GM12892 (cell line): ENCODE results near the gene CARMIL1.
A peak's percentile ranks its signal among the peaks of the same experiment; 100 is the strongest.

Source experiments
- DNase-seq: peaks from one replicate; pipeline ENCODE4 v3.0.0; 2011; ENCODE audit not compliant: insufficient read length
- FAIRE-seq: peaks from 2 replicates; lab custom pipeline; 2011; peaks lifted over from hg19 to GRCh38; lab: Jason Lieb, UNC
- POLR2A ChIP-seq: IDR thresholded peaks from 2 replicates; pipeline ENCODE4 v1.6.1; 2011; ENCODE audit warnings: low read depth, low read length, control low read depth
- POLR2AphosphoS5 ChIP-seq: IDR thresholded peaks from 2 replicates; pipeline ENCODE4 v1.6.1; 2011; ENCODE audit warnings: low read depth, low read length, control low read depth
- TAF1 ChIP-seq: IDR thresholded peaks from 2 replicates; pipeline ENCODE4 v1.6.1; 2011; ENCODE audit warnings: low read depth, mild to moderate bottlenecking, control low read depth, low read length, borderline replicate concordance

CARMIL1 gene

DNA sequence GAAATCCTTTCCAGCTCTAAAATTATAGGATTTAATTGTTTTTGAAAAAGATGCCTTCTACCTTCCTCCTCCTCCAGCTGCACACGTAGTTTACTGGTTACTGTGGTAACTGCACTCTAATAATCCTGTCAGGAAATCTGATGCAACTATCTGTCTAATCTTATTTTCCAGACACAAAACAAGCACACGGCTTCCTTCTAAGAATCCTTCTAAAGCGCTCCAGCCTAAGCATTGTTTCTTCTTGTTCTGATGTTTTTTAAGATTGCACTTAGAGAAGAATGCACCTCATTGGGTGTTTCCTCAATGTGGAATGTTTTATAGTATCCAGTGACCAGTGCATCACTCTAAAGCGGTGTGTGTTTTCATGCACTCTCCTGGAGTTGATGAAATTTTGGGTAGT, 63.6 kb downstream of the CARMIL1 start:
- no peak for FAIRE-seq
- TF ChIP-seq POLR2AphosphoS5 (no peak), POLR2A (no peak), TAF1 (no peak)
- no peak for DNase-seq

DNA sequence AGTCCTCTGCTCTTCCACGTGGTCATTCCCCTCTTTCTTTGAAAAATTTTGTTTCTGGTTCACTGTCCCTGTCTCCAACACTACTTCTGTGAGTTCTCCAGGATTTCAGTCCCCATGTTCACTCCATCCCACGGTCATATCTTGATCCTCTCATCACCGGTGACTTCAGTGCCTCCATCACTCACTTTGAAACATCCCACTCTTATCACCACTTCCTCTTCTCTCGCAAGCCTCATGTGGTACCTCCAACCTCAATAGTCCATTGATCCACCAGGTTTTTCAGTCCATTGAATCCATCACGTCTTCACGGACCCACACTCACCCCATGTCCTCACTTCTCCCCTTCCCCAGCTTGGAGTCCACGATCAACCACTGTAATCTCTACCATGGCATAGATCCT, 64.8 kb downstream of the CARMIL1 start:
- DNase-seq: no peak
- TF ChIP-seq POLR2AphosphoS5: no peak
- TF ChIP-seq TAF1: no peak
- TF ChIP-seq POLR2A: no peak
- FAIRE-seq: no peak

DNA sequence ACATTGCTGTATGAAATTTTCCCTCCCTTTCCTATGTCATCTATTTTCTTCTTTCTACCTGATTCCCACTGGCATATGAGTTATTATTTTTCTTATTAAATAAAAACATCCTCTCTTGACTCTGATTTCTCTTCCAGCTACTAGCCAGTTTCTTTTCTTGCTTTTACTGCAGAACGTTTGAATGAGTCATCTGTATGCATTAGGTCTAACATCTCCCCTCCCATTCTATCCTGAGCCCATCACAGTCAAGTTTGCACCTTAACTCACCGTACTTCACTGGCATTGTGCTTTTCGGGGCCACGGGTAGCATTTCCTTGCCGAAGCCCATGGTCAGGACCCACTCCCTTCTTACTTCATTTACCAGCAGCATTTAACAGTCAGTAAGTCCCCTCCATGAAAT, 65.7 kb downstream of the CARMIL1 start:
- no peak for FAIRE-seq

DNA sequence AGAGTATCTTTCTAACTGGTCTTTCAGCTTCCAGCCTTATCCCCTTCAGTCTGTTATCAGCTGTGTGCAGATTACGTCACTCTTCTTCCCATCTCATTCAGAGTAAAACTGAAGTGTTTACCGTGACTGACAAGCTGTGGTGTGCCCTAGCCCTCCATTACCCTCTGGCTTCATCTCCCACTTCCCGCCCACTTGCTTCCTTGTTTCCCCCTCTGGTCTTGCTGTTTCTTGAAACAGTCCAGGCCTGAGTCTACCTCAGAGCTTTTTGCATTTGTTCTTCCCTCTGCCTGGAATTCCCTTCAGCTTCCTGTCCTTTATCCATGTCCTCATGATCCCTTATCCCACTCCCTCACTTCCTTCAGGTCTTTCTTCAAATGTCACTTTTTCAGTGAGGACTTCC, 66.9 kb downstream of the CARMIL1 start:
- DNase-seq: no peak
- FAIRE-seq: no peak
- no peak for TF ChIP-seq POLR2A
- no peak for TF ChIP-seq POLR2AphosphoS5
- TF ChIP-seq TAF1: no peak

More for the DNA sequence above, 65.7 kb downstream of the CARMIL1 start:
- no peak for TF ChIP-seq POLR2A
- TF ChIP-seq POLR2AphosphoS5: no peak
- no peak for TF ChIP-seq TAF1
- DNase-seq: no peak

DNA sequence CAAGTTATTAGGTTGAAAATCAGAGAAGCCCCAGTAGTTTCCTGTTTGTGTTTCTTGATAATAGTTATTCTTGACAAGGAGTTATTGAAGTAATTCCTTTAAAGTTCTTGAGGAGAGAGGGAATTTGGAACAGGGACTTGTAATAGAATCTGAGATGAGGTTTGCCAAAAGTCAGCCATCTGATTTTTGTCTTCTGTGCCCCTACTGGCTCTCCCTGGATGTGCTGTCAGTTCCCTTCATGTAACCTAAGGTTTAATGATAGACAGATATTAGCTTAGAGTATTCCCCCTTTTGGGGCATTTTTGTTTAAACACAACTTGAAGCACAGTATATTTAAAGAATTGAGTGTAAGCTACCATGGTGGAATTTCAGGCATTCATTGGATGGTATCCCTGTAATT, 71.4 kb downstream of the CARMIL1 start:
- DNase-seq (no peak), FAIRE-seq (no peak)
- TF ChIP-seq TAF1: no peak
- TF ChIP-seq POLR2A: no peak
- TF ChIP-seq POLR2AphosphoS5: no peak

DNA sequence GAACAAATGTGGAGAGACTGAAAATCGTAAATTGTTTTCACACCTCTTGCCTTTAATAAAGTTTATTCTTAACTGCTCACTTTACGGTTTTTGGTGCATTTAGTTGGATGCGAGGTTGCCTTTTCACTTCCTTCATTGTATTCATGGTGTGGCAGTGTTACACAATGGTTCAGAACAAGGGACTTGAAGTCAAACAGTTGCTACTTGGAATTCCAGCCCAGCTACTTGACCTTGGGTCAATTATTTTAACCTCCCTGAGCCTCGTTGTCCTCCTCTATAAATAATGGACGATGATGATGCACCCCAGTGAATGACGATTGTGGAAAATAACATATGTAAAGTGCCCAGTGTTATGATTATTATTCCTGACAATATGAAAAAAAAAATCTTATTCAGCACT, 72.3 kb downstream of the CARMIL1 start:
- FAIRE-seq (no peak), DNase-seq (no peak)

DNA sequence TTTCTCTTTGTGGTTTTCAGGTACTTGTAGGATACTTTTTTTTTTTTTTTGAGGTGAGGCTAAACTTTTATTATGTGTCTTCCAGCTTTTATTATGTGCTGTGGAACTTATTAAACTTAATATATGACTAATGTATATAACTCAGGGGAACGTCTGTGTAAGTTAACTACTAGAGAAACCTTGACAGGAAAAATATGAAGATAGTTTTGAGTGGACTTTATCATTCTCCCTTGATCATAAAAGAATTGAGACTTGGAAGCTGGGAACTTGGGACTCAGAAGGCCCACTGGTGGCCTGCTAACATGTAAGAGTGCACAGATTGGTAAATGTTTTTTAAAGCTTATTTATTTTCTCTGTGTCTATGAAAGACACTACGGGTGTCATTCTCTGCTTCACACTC, 73.1 kb downstream of the CARMIL1 start:
- DNase-seq (no peak), FAIRE-seq (peak; percentile 48)
- no peak for TF ChIP-seq TAF1
- no peak for TF ChIP-seq POLR2A
- TF ChIP-seq POLR2AphosphoS5: no peak

More for the DNA sequence above, 72.3 kb downstream of the CARMIL1 start:
- TF ChIP-seq POLR2AphosphoS5 (no peak), TAF1 (no peak), POLR2A (no peak)

DNA sequence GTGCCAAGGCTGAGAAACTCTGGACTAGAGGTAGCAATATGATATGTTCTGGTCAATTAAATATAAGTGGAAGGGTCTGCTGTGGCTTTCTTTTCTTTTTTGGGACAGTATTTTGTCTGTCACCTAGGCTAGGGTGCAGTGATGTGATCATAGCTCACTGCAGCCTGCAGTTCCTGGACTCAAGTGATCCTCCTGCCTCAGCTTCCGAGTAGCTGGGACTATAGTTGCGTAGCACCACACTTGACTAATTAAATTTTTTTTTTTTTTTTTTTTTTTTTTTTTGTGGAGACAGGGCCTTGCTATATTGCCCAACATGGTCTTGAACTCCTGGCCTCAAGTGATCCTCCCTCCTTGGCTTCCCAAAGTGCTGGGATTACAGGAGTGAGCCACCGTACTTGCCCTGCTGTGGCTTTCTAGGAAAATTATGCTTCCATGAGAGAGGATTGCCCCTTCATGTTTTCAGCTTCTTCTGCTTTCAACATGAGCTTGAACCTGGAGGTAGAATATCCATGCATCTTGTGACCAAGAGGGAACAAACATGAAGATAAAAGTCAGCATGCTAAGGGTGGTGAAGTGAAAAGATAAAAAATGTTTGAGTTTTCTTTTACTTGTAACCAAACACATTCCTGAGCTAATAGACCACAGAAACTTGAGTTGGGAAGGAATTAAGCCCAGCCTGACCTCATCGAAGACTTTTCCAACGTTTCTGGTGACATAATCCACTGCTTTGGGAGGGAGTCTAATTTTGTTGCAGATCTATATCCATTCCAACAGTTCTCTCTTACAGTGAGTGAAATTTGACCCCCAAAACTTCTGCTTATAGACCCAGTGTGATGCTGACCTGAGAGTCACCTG, 75.1 kb downstream of the CARMIL1 start:
- TF ChIP-seq POLR2AphosphoS5: no peak
- TF ChIP-seq TAF1: no peak
- no peak for TF ChIP-seq POLR2A
- no peak for DNase-seq
- no peak for FAIRE-seq

DNA sequence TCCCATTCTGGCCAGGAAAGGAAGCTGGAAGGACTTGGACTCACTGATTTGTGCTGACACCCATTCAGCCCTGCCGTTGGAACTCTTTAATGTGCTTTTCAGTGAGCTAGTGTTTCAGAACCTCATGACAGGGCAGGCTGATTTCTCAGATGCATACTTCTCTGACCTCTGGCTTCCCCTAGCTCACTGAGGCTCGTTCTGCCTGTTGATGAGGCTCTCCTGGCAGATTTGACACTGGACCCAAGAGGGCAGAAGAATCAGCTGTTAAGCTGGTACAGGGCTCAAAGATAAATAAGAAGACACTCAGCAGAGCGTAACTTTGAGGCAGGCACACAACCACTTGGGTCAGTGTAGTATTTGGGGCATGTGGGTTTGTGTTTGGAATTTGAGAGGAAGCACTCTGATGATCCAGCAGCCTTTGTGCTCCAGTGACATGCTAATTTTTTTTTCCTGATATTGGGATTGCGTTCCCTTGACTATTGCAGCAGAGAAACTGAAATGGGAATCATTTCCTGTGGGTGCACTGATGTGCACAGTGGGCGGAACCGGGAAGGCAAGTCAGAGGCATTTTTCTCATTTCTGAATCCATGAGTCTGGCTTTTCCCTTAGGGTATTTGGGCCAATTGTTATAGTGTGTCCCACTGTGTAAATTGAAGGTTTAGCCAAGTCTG, 80.2 kb downstream of the CARMIL1 start:
- TF ChIP-seq POLR2AphosphoS5: no peak
- no peak for TF ChIP-seq POLR2A
- no peak for TF ChIP-seq TAF1
- DNase-seq (no peak), FAIRE-seq (no peak)

DNA sequence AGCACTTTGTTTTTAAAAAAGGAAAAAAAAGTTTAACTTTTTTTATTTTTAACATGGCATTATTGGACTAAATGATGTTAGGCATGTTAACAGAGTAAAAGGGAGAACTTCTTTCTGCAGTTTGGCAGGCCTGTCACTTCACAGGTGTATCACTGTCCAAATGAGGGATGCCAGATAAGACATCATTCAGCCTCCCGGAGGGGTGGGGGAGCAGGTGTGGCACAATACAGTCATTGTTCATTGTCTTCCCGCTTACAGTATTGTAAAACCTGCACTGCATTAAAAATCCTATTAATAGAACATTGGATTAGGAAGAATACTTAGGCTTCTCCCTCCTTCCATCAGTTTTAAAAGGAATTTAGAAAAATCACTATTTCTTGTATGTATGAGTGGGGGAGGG, 80.7 kb downstream of the CARMIL1 start:
- DNase-seq (no peak), FAIRE-seq (no peak)
- no peak for TF ChIP-seq TAF1
- TF ChIP-seq POLR2A: no peak
- TF ChIP-seq POLR2AphosphoS5: no peak

DNA sequence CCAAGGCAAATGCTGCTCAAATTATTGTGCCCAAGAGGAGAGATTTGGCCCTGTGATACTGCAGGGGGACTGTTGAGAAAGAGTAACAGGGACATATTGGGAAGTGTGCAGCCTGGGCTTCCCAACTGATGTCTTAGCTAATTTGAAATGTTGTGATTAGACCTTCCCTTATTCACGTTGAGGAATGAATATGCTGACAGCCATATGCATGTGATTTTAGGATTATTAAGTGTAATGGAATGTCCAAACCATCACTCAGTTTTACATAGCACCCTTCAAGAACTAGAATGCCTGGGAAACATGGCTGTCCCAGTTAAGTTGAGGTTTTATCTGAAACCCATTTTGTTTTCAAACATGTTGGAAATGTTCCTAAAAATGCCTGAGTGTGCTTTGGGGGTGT, 81.4 kb downstream of the CARMIL1 start:
- DNase-seq: no peak
- TF ChIP-seq TAF1 (no peak), POLR2A (no peak), POLR2AphosphoS5 (no peak)
- peak; percentile 75 for FAIRE-seq
